ENCODE results near the gene TREH.
A peak's percentile ranks its signal among the peaks of the same experiment; 100 is the strongest.
"Not testable (repeated sequence)": the region's sequence is repeated elsewhere in the genome, so short reads cannot be mapped to it uniquely, and the experiment has no call there.

The TREH gene, protein sequence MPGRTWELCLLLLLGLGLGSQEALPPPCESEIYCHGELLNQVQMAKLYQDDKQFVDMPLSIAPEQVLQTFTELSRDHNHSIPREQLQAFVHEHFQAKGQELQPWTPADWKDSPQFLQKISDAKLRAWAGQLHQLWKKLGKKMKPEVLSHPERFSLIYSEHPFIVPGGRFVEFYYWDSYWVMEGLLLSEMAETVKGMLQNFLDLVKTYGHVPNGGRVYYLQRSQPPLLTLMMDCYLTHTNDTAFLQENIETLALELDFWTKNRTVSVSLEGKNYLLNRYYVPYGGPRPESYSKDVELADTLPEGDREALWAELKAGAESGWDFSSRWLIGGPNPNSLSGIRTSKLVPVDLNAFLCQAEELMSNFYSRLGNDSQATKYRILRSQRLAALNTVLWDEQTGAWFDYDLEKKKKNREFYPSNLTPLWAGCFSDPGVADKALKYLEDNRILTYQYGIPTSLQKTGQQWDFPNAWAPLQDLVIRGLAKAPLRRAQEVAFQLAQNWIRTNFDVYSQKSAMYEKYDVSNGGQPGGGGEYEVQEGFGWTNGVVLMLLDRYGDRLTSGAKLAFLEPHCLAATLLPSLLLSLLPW

GRCh38 chr11:118679483-118679882 lies at the start of gene TREH:
TSS of gene TREH (minus strand) at chr11:118679650. CDS start at chr11:118679627, 23 bp downstream.
- DNase-seq (ENCODE audit: low read depth, low spot score) = no peak

DNA sequence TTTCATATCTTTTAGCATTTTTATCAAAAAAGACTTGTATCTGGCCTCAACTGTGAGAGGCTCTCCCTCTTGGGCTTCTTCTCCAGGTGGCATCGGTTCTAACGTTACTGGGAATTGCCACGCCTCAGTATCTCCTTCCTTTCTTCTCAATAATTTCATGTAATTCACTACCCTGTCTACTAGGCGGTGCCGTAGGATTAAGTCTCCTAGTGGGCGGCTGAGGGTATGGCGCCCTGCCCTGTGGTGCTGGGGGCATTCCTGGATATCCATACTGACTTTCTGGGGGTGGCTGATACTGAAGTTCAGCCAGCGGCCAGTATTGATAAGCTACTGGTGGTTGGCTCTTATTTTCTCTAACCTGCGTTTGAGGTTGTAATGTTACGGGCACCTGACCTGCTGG lies 48.7 kb upstream of the TREH start:
- not testable (repeated sequence) for DNase-seq (ENCODE audit: low read depth, low spot score)

- DNase-seq (ENCODE audit: low read depth, low spot score) = not testable (repeated sequence)
These were observed 48.2 kb upstream of the TREH start for GRCh38 chr11:118727721-118728066.

- not testable (repeated sequence) for DNase-seq (ENCODE audit: low read depth, low spot score)
These were observed 47.7 kb upstream of the TREH start for GRCh38 chr11:118727001-118727720.

- not testable (repeated sequence) for DNase-seq (ENCODE audit: low read depth, low spot score)
These were observed 42.1 kb upstream of the TREH start for GRCh38 chr11:118721478-118722015.

DNA sequence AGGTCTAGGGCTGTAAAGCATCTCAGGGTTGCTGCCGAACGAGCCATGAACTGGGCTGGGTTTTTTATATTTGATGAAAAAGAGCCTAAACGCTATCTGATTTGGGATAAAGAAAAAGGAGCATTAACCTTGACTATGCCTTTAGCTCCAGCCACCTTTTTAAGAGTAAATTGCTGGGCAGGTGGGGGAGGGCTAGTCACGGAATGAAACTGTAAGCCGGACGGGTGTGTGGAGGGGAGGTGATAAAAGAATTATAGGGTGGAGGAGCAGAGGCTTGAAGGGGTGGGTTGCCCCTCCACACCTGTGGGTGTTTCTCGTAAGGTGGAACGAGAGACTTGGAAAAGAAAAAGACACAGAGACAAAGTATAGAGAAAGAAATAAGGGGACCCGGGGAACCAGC lies 41.3 kb upstream of the TREH start:
- not testable (repeated sequence) for DNase-seq (ENCODE audit: low read depth, low spot score)

DNA sequence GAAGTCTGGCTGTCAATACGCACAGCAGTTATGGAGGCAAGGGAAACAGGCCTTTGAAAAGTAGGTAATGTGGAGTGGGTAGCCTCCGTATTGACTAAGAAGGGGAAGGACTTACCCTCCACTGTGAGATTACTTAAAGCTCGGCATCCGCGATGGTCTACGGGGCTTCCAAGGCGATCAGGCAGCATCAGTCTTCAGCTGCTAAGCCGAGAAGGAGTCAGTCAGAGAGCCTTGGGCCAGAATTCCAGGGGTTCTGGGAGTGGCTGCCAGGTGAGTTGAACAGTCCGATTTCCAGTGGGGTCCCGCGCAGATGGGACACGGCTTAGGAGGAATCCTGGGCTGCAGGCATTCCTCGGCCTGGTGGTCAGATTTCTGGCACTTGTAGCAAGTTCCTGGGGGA lies 40.6 kb upstream of the TREH start:
- DNase-seq (ENCODE audit: low read depth, low spot score) = not testable (repeated sequence)

- DNase-seq (ENCODE audit: low read depth, low spot score) = not testable (repeated sequence)
These were observed 39.1 kb upstream of the TREH start for GRCh38 chr11:118718562-118718961.

GRCh38 chr11:118717733-118718132 lies 38.3 kb upstream of the TREH start:
- DNase-seq (ENCODE audit: low read depth, low spot score) = not testable (repeated sequence)

GRCh38 chr11:118717221-118717620 lies 37.8 kb upstream of the TREH start:
- DNase-seq (ENCODE audit: low read depth, low spot score) = not testable (repeated sequence)

DNA sequence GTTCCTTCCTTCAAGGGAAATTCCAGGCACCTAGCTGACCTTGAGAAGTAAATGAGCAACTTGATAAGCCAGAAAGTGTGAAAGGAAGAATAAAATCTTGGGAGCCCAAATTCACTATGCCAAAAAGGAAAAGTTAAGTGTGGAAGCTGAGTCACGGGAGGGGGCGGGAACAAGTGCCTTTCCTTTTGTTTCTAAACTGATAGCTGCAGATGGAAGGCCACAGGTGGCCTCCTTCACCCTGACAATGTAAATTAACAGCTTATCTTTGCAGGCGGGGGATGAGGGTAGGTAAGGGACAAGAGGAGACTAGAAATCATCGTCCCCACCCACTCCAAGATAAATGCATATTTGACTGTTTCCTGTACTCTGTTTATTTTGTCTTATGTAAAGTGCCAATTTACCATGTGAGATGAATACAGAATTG lies 36.4 kb upstream of the TREH start:
- DNase-seq (ENCODE audit: low read depth, low spot score) = no peak

- no peak for DNase-seq (ENCODE audit: low read depth, low spot score)
These were observed 35.9 kb upstream of the TREH start for GRCh38 chr11:118715245-118715831.

GRCh38 chr11:118714816-118715215 lies 35.4 kb upstream of the TREH start:
- DNase-seq (ENCODE audit: low read depth, low spot score) = no peak

DNA sequence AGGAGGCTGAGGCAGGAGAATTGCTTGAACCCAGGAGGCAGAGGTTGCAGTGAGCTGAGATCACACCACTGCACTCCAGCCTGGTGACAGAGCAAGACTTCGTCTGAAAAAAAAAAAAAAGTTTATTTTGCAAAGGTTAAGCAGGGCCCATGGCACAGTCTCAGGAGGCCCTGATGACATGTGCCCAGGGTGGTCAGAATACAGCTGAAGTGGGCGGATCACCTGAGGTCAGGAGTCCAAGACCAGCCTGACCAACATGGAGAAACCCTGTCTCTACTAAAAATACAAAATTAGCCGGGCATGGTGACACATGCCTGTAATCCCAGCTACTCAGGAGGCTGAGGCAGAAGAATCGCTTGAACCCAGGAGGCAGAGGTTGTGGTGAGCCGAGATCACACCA lies 35.0 kb upstream of the TREH start:
- not testable (repeated sequence) for DNase-seq (ENCODE audit: low read depth, low spot score)

- no peak for DNase-seq (ENCODE audit: low read depth, low spot score)
These were observed 28.8 kb upstream of the TREH start for GRCh38 chr11:118708296-118708695.

DNA sequence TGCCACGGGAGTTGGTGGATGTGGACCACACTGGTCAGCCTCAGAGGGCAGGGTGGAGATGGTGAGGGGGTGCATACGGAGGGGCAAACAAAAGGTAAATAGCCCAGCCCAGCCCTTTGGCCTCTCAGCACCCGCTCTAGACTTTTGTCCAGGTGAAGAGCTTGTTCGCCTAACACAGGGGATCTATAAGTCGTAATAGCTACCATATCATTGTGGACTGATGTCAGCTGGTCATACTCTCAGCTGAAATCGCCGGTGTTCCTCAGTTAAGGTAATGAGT lies 27.0 kb upstream of the TREH start:
- DNase-seq (ENCODE audit: low read depth, low spot score) = no peak

DNA sequence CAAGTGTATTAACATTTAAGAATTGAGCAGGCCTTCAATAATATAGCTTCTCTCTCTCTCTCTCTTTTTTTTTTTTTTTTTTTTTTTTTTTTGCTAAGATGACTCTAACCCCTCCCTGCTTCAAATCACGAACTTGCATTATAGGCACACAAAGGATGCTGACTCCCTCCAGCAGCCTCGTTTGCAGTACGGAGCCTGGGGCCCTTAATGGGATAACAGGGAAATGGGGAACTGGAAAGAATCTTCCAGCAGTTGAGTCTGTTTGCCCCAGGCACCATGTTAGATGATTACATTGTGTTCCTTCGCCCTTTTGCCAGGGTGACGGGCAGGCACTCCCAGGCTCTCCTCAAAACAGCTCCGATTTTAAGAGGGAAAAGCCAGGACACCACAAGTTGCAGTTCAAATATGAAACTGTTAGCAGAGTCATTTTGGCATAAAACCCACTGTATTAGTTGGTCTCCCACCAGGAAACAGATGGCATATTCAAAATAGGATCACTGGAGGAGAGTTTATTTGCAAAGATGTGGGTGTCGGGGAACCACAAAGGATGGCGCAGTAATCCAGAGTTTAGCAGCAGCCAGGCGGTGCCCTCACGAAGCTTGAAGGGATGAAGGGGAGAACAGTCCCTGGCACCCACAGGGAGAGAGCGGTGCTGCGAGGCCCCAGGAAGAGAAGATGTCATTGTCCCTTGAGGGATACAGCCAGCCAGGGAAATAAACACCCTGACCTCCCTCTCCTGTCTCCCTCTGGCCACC lies 26.5 kb upstream of the TREH start:
- no peak for DNase-seq (ENCODE audit: low read depth, low spot score)

- no peak for DNase-seq (ENCODE audit: low read depth, low spot score)
These were observed 25.8 kb upstream of the TREH start for GRCh38 chr11:118705111-118705741.

GRCh38 chr11:118703563-118704106 lies 24.2 kb upstream of the TREH start:
- DNase-seq (ENCODE audit: low read depth, low spot score) = no peak

- DNase-seq (ENCODE audit: low read depth, low spot score) = peak; percentile 39
These were observed 20.2 kb upstream of the TREH start for GRCh38 chr11:118699506-118700220.

All from activated CD4-positive, CD25-positive, alpha-beta regulatory T cell treated with anti-CD3 and anti-CD28 coated beads, Interleukin-2, amount 50 U/mL, for 16 hours (primary cell).